IPS-18a (cell line): ENCODE results near the gene CRISP2.

Experiments used
- H3K27ac ChIP-seq: one replicate; pipeline ENCODE4 v1.5.1; 2013; ENCODE audit warnings: low read length
- H3K27me3 ChIP-seq: one replicate; pipeline ENCODE4 v1.6.1; 2013; ENCODE audit warnings: mild to moderate bottlenecking, low read length; ENCODE audit not compliant: control insufficient read depth, insufficient read depth
- H3K36me3 ChIP-seq: one replicate; pipeline ENCODE4 v1.6.1; 2013; ENCODE audit warnings: low read depth, low read length; ENCODE audit not compliant: control insufficient read depth
- H3K4me1 ChIP-seq: one replicate; pipeline ENCODE4 v1.6.1; 2013; ENCODE audit warnings: low read depth, low read length; ENCODE audit not compliant: control insufficient read depth
- H3K4me3 ChIP-seq: one replicate; pipeline ENCODE4 v1.5.1; 2013; ENCODE audit warnings: low read length
- H3K9ac ChIP-seq: one replicate; pipeline ENCODE4 v1.6.1; 2013; ENCODE audit warnings: mild to moderate bottlenecking, low read length, moderate library complexity
- H3K9me3 ChIP-seq: one replicate; pipeline ENCODE4 v1.6.1; 2013; ENCODE audit warnings: low read depth, low read length; ENCODE audit not compliant: control insufficient read depth

Gene CRISP2

DNA sequence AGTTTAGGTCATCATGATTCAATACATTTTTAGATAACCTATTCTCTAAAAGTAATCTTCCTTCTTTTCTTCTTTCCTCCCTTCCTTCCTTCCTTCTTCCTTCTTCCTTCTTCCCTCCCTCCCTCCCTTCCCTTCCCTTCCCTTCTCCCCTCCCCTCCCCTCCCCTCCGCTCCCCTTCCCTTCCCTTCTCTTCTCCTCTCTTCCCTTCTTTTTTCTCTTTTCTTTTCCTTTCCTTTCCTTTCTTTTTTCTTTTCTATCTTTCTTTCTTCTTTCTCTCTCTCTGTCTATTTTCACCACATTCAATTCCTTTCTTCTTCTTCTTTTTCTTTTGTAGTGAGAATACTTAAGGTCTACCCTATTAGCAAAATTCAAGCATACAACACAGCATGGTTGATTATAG, 59.4 kb downstream of the CRISP2 start:
- Histone ChIP-seq H3K4me1 (no peaks in the 10 kb centered on the region), H3K36me3 (no peaks in the 10 kb centered on the region), H3K9me3 (no peaks in the 10 kb centered on the region), H3K9ac (no peak overlapping the region), H3K27ac (no peak overlapping the region), H3K27me3 (no peaks in the 10 kb centered on the region), H3K4me3 (no peak overlapping the region)

DNA sequence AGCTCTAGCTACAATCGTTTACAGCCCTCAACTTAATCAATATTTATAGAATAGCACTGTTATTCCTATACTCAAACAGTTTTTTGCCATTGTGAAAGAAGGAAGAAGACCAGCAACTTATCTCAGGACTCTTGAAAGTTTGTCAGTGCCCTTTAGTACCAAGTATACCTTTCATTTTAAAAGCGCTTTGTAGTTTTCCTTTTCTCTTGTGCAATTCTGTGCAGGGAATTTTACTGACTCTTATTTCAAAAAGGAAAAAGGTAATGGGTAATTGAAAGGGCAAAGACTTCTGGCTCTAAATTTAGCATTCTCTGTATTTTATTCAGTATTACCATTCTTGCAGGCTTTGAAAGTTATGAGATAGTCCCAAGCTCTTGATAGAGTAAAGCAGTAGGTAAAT, 59.9 kb downstream of the CRISP2 start:
- Histone ChIP-seq H3K36me3 (no peaks in the 10 kb centered on the region), H3K9me3 (no peaks in the 10 kb centered on the region), H3K4me1 (no peaks in the 10 kb centered on the region), H3K9ac (no peak overlapping the region), H3K27me3 (no peaks in the 10 kb centered on the region), H3K4me3 (no peak overlapping the region), H3K27ac (no peak overlapping the region)

- Histone ChIP-seq H3K27ac (no peak overlapping the region), H3K36me3 (no peaks in the 10 kb centered on the region), H3K27me3 (no peaks in the 10 kb centered on the region), H3K4me1 (no peaks in the 10 kb centered on the region), H3K4me3 (no peak overlapping the region), H3K9ac (no peak overlapping the region), H3K9me3 (no peaks in the 10 kb centered on the region)
Measured at GRCh38 chr6:49651239-49651638, 62.1 kb downstream of the CRISP2 start.

GRCh38 chr6:49649988-49650387, 63.4 kb downstream of the CRISP2 start:
- Histone ChIP-seq H3K4me1 (no peaks in the 10 kb centered on the region), H3K9ac (no peak overlapping the region), H3K27me3 (no peaks in the 10 kb centered on the region), H3K9me3 (no peaks in the 10 kb centered on the region), H3K36me3 (no peaks in the 10 kb centered on the region), H3K27ac (no peak overlapping the region), H3K4me3 (no peak overlapping the region)

DNA sequence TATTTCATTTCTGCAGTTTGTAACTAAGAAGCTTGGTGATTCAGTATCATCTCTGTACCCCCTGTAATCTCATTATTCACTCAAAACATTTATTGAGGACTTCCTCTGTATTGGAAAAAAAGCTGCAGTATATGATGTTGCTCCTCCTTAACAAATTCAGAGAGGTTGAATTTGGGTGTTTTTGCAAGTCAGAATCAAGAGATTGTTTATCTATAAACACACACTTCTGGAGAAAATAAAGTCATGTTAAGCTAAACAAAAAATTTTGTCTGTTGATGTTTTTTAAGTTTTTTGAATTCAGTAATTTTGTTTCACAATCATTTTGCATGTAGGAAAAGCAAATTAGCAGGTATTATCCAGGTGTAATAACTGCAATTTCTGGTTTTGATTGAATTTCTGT, 65.3 kb downstream of the CRISP2 start:
- no peak overlapping the region for H3K9ac ChIP-seq
- H3K27me3 ChIP-seq, result no peaks in the 10 kb centered on the region

DNA sequence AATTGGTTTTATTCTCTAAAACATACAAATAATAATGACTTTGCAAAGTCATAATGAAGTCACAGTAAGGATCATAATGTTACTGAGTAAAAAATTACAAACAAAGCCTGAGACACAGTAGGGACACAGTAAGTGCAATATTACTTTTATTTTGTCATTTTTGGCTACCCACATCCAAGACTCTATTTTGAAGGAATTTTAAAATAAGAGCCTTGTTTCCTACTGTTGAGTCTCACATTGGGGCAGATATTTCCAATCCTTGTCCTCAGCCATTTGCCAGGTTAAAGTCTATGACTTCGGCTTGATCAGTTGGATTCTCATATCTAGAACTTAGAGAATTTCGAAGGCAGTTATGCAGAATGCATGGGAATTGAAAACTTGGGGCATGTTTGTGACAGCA, 65.9 kb downstream of the CRISP2 start:
- Histone ChIP-seq H3K9me3 (no peaks in the 10 kb centered on the region), H3K27me3 (no peaks in the 10 kb centered on the region), H3K4me1 (no peaks in the 10 kb centered on the region), H3K27ac (no peak overlapping the region), H3K4me3 (no peak overlapping the region), H3K9ac (no peak overlapping the region), H3K36me3 (no peaks in the 10 kb centered on the region)

More for the DNA sequence above, 65.3 kb downstream of the CRISP2 start:
- Histone ChIP-seq H3K36me3 (no peaks in the 10 kb centered on the region), H3K9me3 (no peaks in the 10 kb centered on the region), H3K4me1 (no peaks in the 10 kb centered on the region), H3K27ac (no peak overlapping the region), H3K4me3 (no peak overlapping the region)

GRCh38 chr6:49646942-49647341, 66.4 kb downstream of the CRISP2 start:
- Histone ChIP-seq H3K27me3 (no peaks in the 10 kb centered on the region), H3K4me1 (no peaks in the 10 kb centered on the region), H3K9ac (no peak overlapping the region), H3K4me3 (no peak overlapping the region), H3K27ac (no peak overlapping the region), H3K9me3 (no peaks in the 10 kb centered on the region), H3K36me3 (no peaks in the 10 kb centered on the region)

- Histone ChIP-seq H3K4me3 (no peak overlapping the region), H3K27me3 (no peaks in the 10 kb centered on the region), H3K27ac (no peak overlapping the region), H3K36me3 (no peaks in the 10 kb centered on the region), H3K4me1 (no peaks in the 10 kb centered on the region), H3K9me3 (no peaks in the 10 kb centered on the region), H3K9ac (no peak overlapping the region)
Measured at GRCh38 chr6:49646130-49646824, 67.1 kb downstream of the CRISP2 start.

GRCh38 chr6:49645139-49645538, 68.2 kb downstream of the CRISP2 start:
- Histone ChIP-seq H3K27me3 (no peaks in the 10 kb centered on the region), H3K9ac (no peak overlapping the region), H3K4me1 (no peaks in the 10 kb centered on the region), H3K36me3 (no peaks in the 10 kb centered on the region), H3K9me3 (no peaks in the 10 kb centered on the region), H3K27ac (no peak overlapping the region), H3K4me3 (no peak overlapping the region)
